Muscle layer of colon (tissue), 2 donors: ENCODE data around the gene IDUA.
"Not testable (repeated sequence)": the region's sequence is repeated elsewhere in the genome, so short reads cannot be mapped to it uniquely, and the experiment has no call there.

ENCODE experiments used
- H3K27ac ChIP-seq: one replicate; pipeline ENCODE4 v1.7.0; 2013; ENCODE audit warnings: low read depth, mild to moderate bottlenecking, low read length, moderate library complexity
- H3K27me3 ChIP-seq, 2 donors: one replicate each; pipeline ENCODE4 v1.7.0; 2013; ENCODE audit warnings: low read length in 2 of 2, mild to moderate bottlenecking in 2 of 2; ENCODE audit not compliant: insufficient read depth in 2 of 2, control insufficient read depth in 1 of 2
- H3K36me3 ChIP-seq: one replicate; pipeline ENCODE4 v1.7.0; 2013; ENCODE audit warnings: mild to moderate bottlenecking, low read length; ENCODE audit not compliant: insufficient read depth
- H3K4me1 ChIP-seq: one replicate; pipeline ENCODE4 v1.7.0; 2013; ENCODE audit warnings: mild to moderate bottlenecking, low read length; ENCODE audit not compliant: insufficient read depth
- H3K4me3 ChIP-seq, 2 donors: one replicate each; pipeline ENCODE4 v1.7.0; 2013; ENCODE audit warnings: low read length in 2 of 2, low read depth in 1 of 2, mild to moderate bottlenecking in 1 of 2, moderate library complexity in 1 of 2
- H3K9ac ChIP-seq: one replicate; pipeline ENCODE4 v1.7.0; 2013; ENCODE audit warnings: low read length
- H3K9me3 ChIP-seq: one replicate; pipeline ENCODE4 v1.7.0; 2013; ENCODE audit warnings: mild to moderate bottlenecking, low read length
- donor health status: abdominal sarcoma.
- donor health status: Adenocarcinoma of cecum.

IDUA gene

DNA sequence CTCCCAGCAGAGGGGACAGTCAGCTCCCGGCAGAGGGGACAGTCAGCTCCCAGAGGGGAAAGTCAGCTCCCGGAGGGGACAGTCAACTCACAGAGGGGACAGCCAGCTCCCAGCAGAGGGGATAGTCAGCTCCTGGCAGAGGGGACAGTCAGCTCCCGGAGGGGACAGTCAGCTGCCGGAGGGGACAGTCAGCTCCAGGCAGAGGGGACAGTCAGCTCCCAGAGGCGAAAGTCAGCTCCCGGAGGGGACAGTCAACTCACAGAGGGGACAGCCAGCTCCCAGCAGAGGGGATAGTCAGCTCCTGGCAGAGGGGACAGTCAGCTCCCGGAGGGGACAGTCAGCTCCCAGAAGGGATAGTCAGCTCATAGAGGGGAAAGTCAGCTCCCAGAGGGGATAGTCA, 67.0 kb downstream of the IDUA start:
- not testable (repeated sequence) for H3K36me3 ChIP-seq, H3K4me3 ChIP-seq, H3K9ac ChIP-seq, H3K4me1 ChIP-seq, H3K27ac ChIP-seq, H3K9me3 ChIP-seq
- H3K27me3 ChIP-seq, result peaks cover 18 to 62% of the 10 kb centered on the region in 2 donors
